Neural cell (in vitro differentiated cells): ENCODE results near the gene GHRH. TPM values are rescaled to one million over a fixed set of nuclear protein-coding genes. Genes with fewer than 3 reads are reported as not detected.

Experiments
- H2AFZ ChIP-seq: fragments of 200-600, 300-800 bp; sonication (generic), shearing (Covaris generic); 2 replicates; pipeline ENCODE4 v1.6.0; 2014; ENCODE audit warnings: low read depth, mild to moderate bottlenecking, antibody characterized with exemption, low read length, moderate library complexity
- H3F3A ChIP-seq: fragments of 200-600 bp; shearing (Covaris generic); 2 replicates; pipeline ENCODE4 v1.6.1; 2016; ENCODE audit warnings: mild to moderate bottlenecking, moderate library complexity, mixed read lengths, antibody characterized with exemption, low read length; ENCODE audit not compliant: insufficient read depth, poor library complexity, severe bottlenecking
- H3K27ac ChIP-seq: fragments of 200-600, 300-800 bp; sonication (generic), shearing (Covaris generic); 2 replicates; pipeline ENCODE4 v1.5.1; 2014; ENCODE audit warnings: mild to moderate bottlenecking, low read length, moderate library complexity
- H3K27me3 ChIP-seq: fragments of 300-800, 200-600 bp; sonication (generic), shearing (Covaris generic); 2 replicates; pipeline ENCODE4 v1.6.0; 2014; ENCODE audit warnings: mild to moderate bottlenecking, low read depth, low read length, moderate library complexity; ENCODE audit not compliant: insufficient read depth
- H3K36me3 ChIP-seq: fragments of 300-800, 200-600 bp; sonication (generic), shearing (Covaris generic); 2 replicates; pipeline ENCODE4 v1.5.1; 2014; ENCODE audit warnings: mild to moderate bottlenecking, antibody characterized with exemption, low read length, moderate library complexity; ENCODE audit not compliant: insufficient read depth
- H3K4me2 ChIP-seq: fragments of 300-800, 200-600 bp; sonication (generic), shearing (Covaris generic); 2 replicates; pipeline ENCODE4 v1.6.0; 2014; ENCODE audit warnings: mild to moderate bottlenecking, low read length
- H3K4me3 ChIP-seq: fragments of 300-800, 200-600 bp; sonication (generic), shearing (Covaris generic); 2 replicates; pipeline ENCODE4 v1.5.1; 2014; ENCODE audit warnings: mild to moderate bottlenecking, low read length, moderate library complexity
- H3K79me2 ChIP-seq: fragments of 200-600 bp; shearing (Covaris generic); replicated peaks from 2 replicates; pipeline ENCODE4 v1.6.0; 2014; ENCODE audit warnings: mild to moderate bottlenecking, low read length, moderate library complexity; ENCODE audit not compliant: insufficient read depth
- H3K9ac ChIP-seq: fragments of 300-800, 200-600 bp; sonication (generic), shearing (Covaris generic); 2 replicates; pipeline ENCODE4 v1.6.1; 2016; ENCODE audit warnings: mild to moderate bottlenecking, low read length, mixed read lengths
- H3K9me2 ChIP-seq: fragments of 200-600 bp; shearing (Covaris generic); 2 replicates; pipeline ENCODE4 v1.6.1; 2016; ENCODE audit warnings: mild to moderate bottlenecking, low read length, mixed read lengths; ENCODE audit not compliant: insufficient read depth
- H3K9me3 ChIP-seq: fragments of 200-600, 300-800 bp; sonication (generic), shearing (Covaris generic); 2 replicates; pipeline ENCODE4 v1.6.1; 2016; ENCODE audit warnings: mild to moderate bottlenecking, mixed run types, low read length, moderate library complexity, mixed read lengths
- H4K20me1 ChIP-seq: fragments of 200-600 bp; shearing (Covaris generic); 2 replicates; pipeline ENCODE4 v1.6.1; 2016; ENCODE audit warnings: mild to moderate bottlenecking, mixed run types; ENCODE audit not compliant: insufficient read depth
- CTCF ChIP-seq: fragments of 450-650 bp; IDR thresholded peaks from 2 replicates; pipeline ENCODE4 v1.5.1; 2014; ENCODE audit warnings: antibody characterized with exemption, mild to moderate bottlenecking, moderate library complexity; ENCODE audit not compliant: poor library complexity, severe bottlenecking
- EP300 ChIP-seq: fragments of 450-650 bp; conservative IDR thresholded peaks from 2 replicates; pipeline ENCODE4 v1.6.1; 2014; ENCODE audit warnings: antibody characterized with exemption, mild to moderate bottlenecking, moderate library complexity; ENCODE audit not compliant: poor library complexity, severe bottlenecking
- EZH2 ChIP-seq: fragments of 200-600, 300-800 bp; shearing (Covaris generic), sonication (generic); IDR thresholded peaks from 2 replicates; pipeline ENCODE4 v1.6.1; 2014; ENCODE audit warnings: antibody characterized with exemption, low read length, borderline replicate concordance, mild to moderate bottlenecking; ENCODE audit not compliant: insufficient read depth, poor library complexity, severe bottlenecking
- MXI1 ChIP-seq: fragments of 450-650 bp; conservative IDR thresholded peaks from 2 replicates; pipeline ENCODE4 v1.6.1; 2014; ENCODE audit warnings: antibody characterized with exemption, mild to moderate bottlenecking; ENCODE audit not compliant: poor library complexity, severe bottlenecking
- POLR2AphosphoS5 ChIP-seq: IDR thresholded peaks from 2 replicates; pipeline ENCODE4 v1.6.1; 2012
- RAD21 ChIP-seq: fragments of 450-650 bp; conservative IDR thresholded peaks from 2 replicates; pipeline ENCODE4 v1.6.1; 2014; ENCODE audit warnings: antibody characterized with exemption, mild to moderate bottlenecking, moderate library complexity
- REST ChIP-seq: IDR thresholded peaks from 2 replicates; pipeline ENCODE4 v1.6.1; 2012; ENCODE audit warnings: borderline replicate concordance
- SMC3 ChIP-seq: fragments of 450-650 bp; conservative IDR thresholded peaks from 2 replicates; pipeline ENCODE4 v1.6.1; 2014; ENCODE audit warnings: antibody characterized with exemption, mild to moderate bottlenecking, moderate library complexity; ENCODE audit not compliant: poor library complexity
- TAF1 ChIP-seq: IDR thresholded peaks from 2 replicates; pipeline ENCODE4 v1.6.1; 2012; ENCODE audit warnings: low read depth
- polyA plus RNA-seq: library from polyadenylated mRNA; depleted of rRNA; stranded (reverse); fragments of >200 nt; gene quantifications from 2 replicates; pipeline ENCODE4 v1.2.3, GENCODE V29; 2014

Gene GHRH
- polyA plus RNA-seq, 1 donor from 2014 or later, result not detected

- Histone ChIP-seq H2AFZ (peak overlapping the region; percentile 24), H3K4me2 (peak overlapping the region; percentile 52), H3K9ac (peak overlapping the region; percentile 41), H3F3A (no peaks in the 10 kb centered on the region), H3K79me2 (no peaks in the 10 kb centered on the region), H3K27me3 (no peaks in the 10 kb centered on the region), H3K27ac (peak overlapping the region; percentile 65), H4K20me1 (no peaks in the 10 kb centered on the region), H3K9me2 (no peaks in the 10 kb centered on the region), H3K36me3 (no peaks in the 10 kb centered on the region), H3K9me3 (no peaks in the 10 kb centered on the region), H3K4me3 (peak overlapping the region; percentile 42)
- TF ChIP-seq EZH2 (no peak), EP300 (peak; percentile 32), POLR2AphosphoS5 (peak; percentile 25), CTCF (no peak), MXI1 (no peak), RAD21 (peak; percentile 11), SMC3 (peak; percentile 20), TAF1 (no peak), REST (no peak)
Measured at GRCh38 chr20:37280403-37280802, 18.8 kb upstream of the GHRH start.

- no peaks in the 10 kb centered on the region for H3F3A ChIP-seq
- no peak overlapping the region for H3K4me2 ChIP-seq
- H3K9me3 ChIP-seq, result no peaks in the 10 kb centered on the region
- H3K9ac ChIP-seq, result peak overlapping the region; percentile 41
- TF ChIP-seq POLR2AphosphoS5 (no peak), RAD21 (no peak), MXI1 (no peak), CTCF (no peak), EZH2 (no peak), TAF1 (no peak), EP300 (no peak), SMC3 (no peak), REST (no peak)
- H2AFZ ChIP-seq, result peak overlapping the region; percentile 24
- no peaks in the 10 kb centered on the region for H3K9me2 ChIP-seq
- H4K20me1 ChIP-seq, result no peaks in the 10 kb centered on the region
- no peaks in the 10 kb centered on the region for H3K79me2 ChIP-seq
- H3K27ac ChIP-seq, result peak overlapping the region; percentile 65
- no peaks in the 10 kb centered on the region for H3K36me3 ChIP-seq
- H3K4me3 ChIP-seq, result peak overlapping the region; percentile 42
- H3K27me3 ChIP-seq, result no peaks in the 10 kb centered on the region
Measured at GRCh38 chr20:37279820-37280219, 18.2 kb upstream of the GHRH start.
